ENCODE data around the gene ACAA1. TPM values are rescaled to one million over a fixed set of nuclear protein-coding genes. Genes with fewer than 3 reads are reported as not detected.
A peak's percentile ranks its signal among the peaks of the same experiment; 100 is the strongest.

ACAA1 gene
- total and polyA plus RNA-seq, 10 of the 15 experiments (the other 5 are each of a cell fraction or from before 2014, with no cell fraction given) = 5.7 to 85.4 (median 60.6) TPM

- no peak for TF ChIP-seq USF2 (IDR thresholded peaks at IDR 0.05; ENCODE audit: borderline replicate concordance, low read depth, low read length)
- peak; percentile 59; the same call in 1 of the 3 replicates for TF ChIP-seq POU2F2 (IDR thresholded peaks at IDR 0.05; ENCODE audit: borderline replicate concordance, low read depth, low read length)
- no peak for TF ChIP-seq SUPT20H (IDR thresholded peaks at IDR 0.05; ENCODE audit: borderline replicate concordance, control insufficient read depth, low read depth, low read length)
- TF ChIP-seq SREBF2 (IDR thresholded peaks at IDR 0.05; ENCODE audit: low read length) = no peak
- TF ChIP-seq IRF5 (IDR thresholded peaks at IDR 0.05; ENCODE audit: borderline replicate concordance) = no peak
- no peak for TF ChIP-seq PAX5 (IDR thresholded peaks at IDR 0.05; ENCODE audit: borderline replicate concordance, low read depth, low read length)
- TF ChIP-seq NKRF (conservative IDR thresholded peaks at IDR 0.05) = peak; percentile 90
- TF ChIP-seq E2F8 (IDR thresholded peaks at IDR 0.05; ENCODE audit: low read depth, partially characterized antibody) = no peak
- TF ChIP-seq RUNX3 (IDR thresholded peaks at IDR 0.05; ENCODE audit: low read length) = peak; percentile 63
- TF ChIP-seq RFX5 (IDR thresholded peaks at IDR 0.05; ENCODE audit: low read depth, low read length) = peak; percentile 50
- TF ChIP-seq SIN3A (IDR thresholded peaks at IDR 0.05; ENCODE audit: low read depth, low read length) = peak; percentile 44; the same call in 1 of the 2 replicates
- no peak for TF ChIP-seq ZBTB4 (CRISPR knock-in tag; IDR thresholded peaks at IDR 0.05)
- TF ChIP-seq ELK1 (IDR thresholded peaks at IDR 0.05; ENCODE audit: low read depth, low read length) = peak; percentile 43; the same call in 1 of the 2 replicates
- TF ChIP-seq HDAC2 (IDR thresholded peaks at IDR 0.05) = no peak
- TF ChIP-seq FOXK2 (IDR thresholded peaks at IDR 0.05) = no peak
- peak; percentile 60 for TF ChIP-seq MXI1 (IDR thresholded peaks at IDR 0.05; ENCODE audit: low read depth, low read length)
- peak; percentile 71; the same call in 1 of the 2 replicates for TF ChIP-seq CBFB (IDR thresholded peaks at IDR 0.05; ENCODE audit: low read depth)
Measured at GRCh38 chr3:38136777-38137614, at the start of gene ACAA1 (continued).

All from GM12878 (cell line).